Measurements from ENCODE around the gene IGSF21. TPM values are rescaled to one million over a fixed set of nuclear protein-coding genes. Genes with fewer than 3 reads are reported as not detected.

The IGSF21 gene
- total and polyA plus RNA-seq, 2 of the 4 experiments (the other 2 are of a cell fraction), result not detected

GRCh38 chr1:18069903-18070302, 37.7 kb upstream of the IGSF21 start:
- no peaks in the 10 kb centered on the region for H3K9me1 ChIP-seq (ENCODE audit: insufficient read depth, low read length)
- H3K4me3 ChIP-seq (ENCODE audit: insufficient read depth, low read depth, low read length), result no peak overlapping the region
- H4K91ac ChIP-seq (ENCODE audit: insufficient read depth, low read depth, low read length), result no peak overlapping the region
- H3K14ac ChIP-seq (replicated peaks; ENCODE audit: low read depth, low read length), result no peak overlapping the region
- H3K79me1 ChIP-seq (ENCODE audit: low read depth in 1 of 2, low read length in 2 of 2), result no peaks in the 10 kb centered on the region
- H3K18ac ChIP-seq (ENCODE audit: low read depth, low read length), result no peak overlapping the region
- H2BK15ac ChIP-seq (ENCODE audit: low read depth, low read length), result no peak overlapping the region
- H2AK9ac ChIP-seq (replicated peaks; ENCODE audit: low read depth, low read length, poor library complexity), result peak overlapping the region; percentile 5
- WGBS, 2 experiments (ENCODE audit: extremely low coverage in 2 of 2, insufficient read length in 1 of 2), result no CpG with 5 or more reads among the region's 4 CpGs
- no peak overlapping the region for H3K9ac ChIP-seq (ENCODE audit: low read depth, low read length)
- in situ Hi-C loops (cut with MboI; ENCODE audit: low sequenced_read_pairs), result no loop called here
- H3K27ac ChIP-seq (ENCODE audit: insufficient read depth, low read length), result no peak overlapping the region
- ATAC-seq (ENCODE audit: low read depth), result no peak
- CTCF ChIA-PET, result no interaction called here
- H3K23ac ChIP-seq (ENCODE audit: low read depth, low read length), result no peak overlapping the region
- no peak overlapping the region for H3K56ac ChIP-seq (ENCODE audit: extremely low read depth, insufficient read depth, low read length)
- no peak overlapping the region for H4K5ac ChIP-seq (ENCODE audit: low read depth, low read length)
- no peak overlapping the region for H2BK5ac ChIP-seq (ENCODE audit: low read depth, low read length, poor library complexity, severe bottlenecking)
- no peak overlapping the region for H4K8ac ChIP-seq (ENCODE audit: low read depth in 2 of 2, low read length in 2 of 2)
- H3K27me3 ChIP-seq (ENCODE audit: control insufficient read depth, insufficient read depth, low read length), result no peaks in the 10 kb centered on the region
- H4K20me1 ChIP-seq (ENCODE audit: insufficient read depth, low read length), result no peaks in the 10 kb centered on the region
- DNase-seq, result no peak
- H2AK5ac ChIP-seq (ENCODE audit: low read depth, low read length), result no peak overlapping the region
- H3K4ac ChIP-seq (ENCODE audit: low read depth, low read length), result no peak overlapping the region
- no peaks in the 10 kb centered on the region; the same call in 1 of the 2 replicates for H3K9me3 ChIP-seq (ENCODE audit: control insufficient read depth, insufficient read depth, low read length)
- no peak overlapping the region for H2AFZ ChIP-seq (replicated peaks; ENCODE audit: low read length, poor library complexity)
- TF ChIP-seq RAD21 (IDR thresholded peaks at IDR 0.05; ENCODE audit: low read length), result no peak
- TF ChIP-seq, protein P1, sequence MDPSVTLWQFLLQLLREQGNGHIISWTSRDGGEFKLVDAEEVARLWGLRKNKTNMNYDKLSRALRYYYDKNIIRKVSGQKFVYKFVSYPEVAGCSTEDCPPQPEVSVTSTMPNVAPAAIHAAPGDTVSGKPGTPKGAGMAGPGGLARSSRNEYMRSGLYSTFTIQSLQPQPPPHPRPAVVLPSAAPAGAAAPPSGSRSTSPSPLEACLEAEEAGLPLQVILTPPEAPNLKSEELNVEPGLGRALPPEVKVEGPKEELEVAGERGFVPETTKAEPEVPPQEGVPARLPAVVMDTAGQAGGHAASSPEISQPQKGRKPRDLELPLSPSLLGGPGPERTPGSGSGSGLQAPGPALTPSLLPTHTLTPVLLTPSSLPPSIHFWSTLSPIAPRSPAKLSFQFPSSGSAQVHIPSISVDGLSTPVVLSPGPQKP (IDR thresholded peaks at IDR 0.05; ENCODE audit: borderline replicate concordance, low read depth, low read length), result no peak
- TF ChIP-seq NFE2L2 (IDR thresholded peaks at IDR 0.05; ENCODE audit: low read depth, low read length), result no peak
- TF ChIP-seq POLR2A (IDR thresholded peaks at IDR 0.05; ENCODE audit: low read depth, low read length), result no peak
- TF ChIP-seq FOS (IDR thresholded peaks at IDR 0.05; ENCODE audit: low read depth, low read length), result no peak
- no peak for TF ChIP-seq CEBPB (IDR thresholded peaks at IDR 0.05; ENCODE audit: low read depth, low read length)
- TF ChIP-seq MXI1 (IDR thresholded peaks at IDR 0.05; ENCODE audit: borderline replicate concordance, low read depth, low read length), result no peak
- no peak for TF ChIP-seq USF2 (IDR thresholded peaks at IDR 0.05; ENCODE audit: low read depth, low read length)
- no peak for TF ChIP-seq CTCF (conservative IDR thresholded peaks at IDR 0.05; ENCODE audit: low read depth, low read length)
- no peak for TF ChIP-seq MAFK (IDR thresholded peaks at IDR 0.05; ENCODE audit: low read depth, low read length)
- H2BK120ac ChIP-seq (ENCODE audit: low read depth, low read length), result no peak overlapping the region
- BruUV-seq (replicated peaks), result no TSS peak
- no peaks in the 10 kb centered on the region for H3K4me1 ChIP-seq (ENCODE audit: control insufficient read depth, insufficient read depth, low read length)
- POLR2A ChIA-PET (ENCODE audit: unreplicated experiment), result no interaction called here
- intact Hi-C loops (cut with micrococcal nuclease), result no loop called here
- no peaks in the 10 kb centered on the region for H3K36me3 ChIP-seq (ENCODE audit: control insufficient read depth, insufficient read depth, low read length)
- no peak overlapping the region for H3K4me2 ChIP-seq (ENCODE audit: low read depth, low read length)
- dilution Hi-C loops (cut with HindIII; ENCODE audit: low sequenced_read_pairs, unreplicated experiment), result no loop called here
- H2BK20ac ChIP-seq (ENCODE audit: low read depth, low read length), result no peak overlapping the region

Data from IMR-90 (cell line).